Measurements from ENCODE around the gene MAGI1. TPM values are rescaled to one million over a fixed set of nuclear protein-coding genes. Genes with fewer than 3 reads are reported as not detected.

Gene MAGI1
- total RNA-seq, 2 experiments from 2014 or later: 0.21 to 0.24 TPM

DNA sequence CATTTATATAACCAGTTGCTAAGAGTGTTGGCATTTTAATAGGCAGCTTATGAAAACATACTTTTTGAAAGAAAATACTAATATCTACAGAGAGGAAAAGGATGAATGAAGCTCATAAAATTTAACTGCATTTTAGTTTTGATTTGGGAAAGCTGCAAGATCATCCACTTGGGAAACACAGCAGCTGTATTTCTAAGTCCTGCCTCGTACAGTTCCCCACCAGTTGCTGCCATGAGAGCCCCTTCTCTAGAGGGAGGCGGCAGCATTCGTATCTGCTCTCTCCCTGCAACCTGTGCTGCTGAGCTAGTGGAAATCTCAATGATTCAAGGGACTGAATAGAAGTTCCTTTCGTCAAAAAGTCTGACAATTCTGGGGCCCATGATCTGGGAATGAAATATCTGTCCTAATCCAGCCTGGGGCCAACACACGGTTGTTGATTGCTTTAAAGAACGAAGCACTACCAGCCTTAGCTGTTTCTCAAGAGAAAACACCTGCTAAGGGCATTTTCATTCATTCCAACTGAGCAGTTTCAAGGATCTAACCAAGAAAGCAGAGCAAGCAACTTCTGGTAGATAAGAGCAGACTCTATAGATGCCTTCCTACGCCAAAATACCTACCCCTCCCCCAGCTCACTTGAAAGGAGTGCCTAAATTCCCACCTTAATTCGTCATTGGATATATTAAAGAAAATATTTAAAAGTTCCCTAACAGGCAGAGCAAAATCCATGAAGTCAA lies 223.7 kb downstream of the MAGI1 start:
- intact Hi-C loops (cut with micrococcal nuclease): no loop called here
- no peak overlapping the region for H3K4me3 Mint-ChIP-seq
- no peaks in the 10 kb centered on the region for H3K4me1 Mint-ChIP-seq (ENCODE audit: low read depth)
- no peak overlapping the region for H3K27ac Mint-ChIP-seq
- H3K9me3 Mint-ChIP-seq: no peaks in the 10 kb centered on the region
- no peaks in the 10 kb centered on the region for H3K27me3 Mint-ChIP-seq
- H3K36me3 Mint-ChIP-seq: no peaks in the 10 kb centered on the region
- ChIA-PET POLR2A (no interaction called here), CTCF (no interaction called here)
- no peak for DNase-seq

DNA sequence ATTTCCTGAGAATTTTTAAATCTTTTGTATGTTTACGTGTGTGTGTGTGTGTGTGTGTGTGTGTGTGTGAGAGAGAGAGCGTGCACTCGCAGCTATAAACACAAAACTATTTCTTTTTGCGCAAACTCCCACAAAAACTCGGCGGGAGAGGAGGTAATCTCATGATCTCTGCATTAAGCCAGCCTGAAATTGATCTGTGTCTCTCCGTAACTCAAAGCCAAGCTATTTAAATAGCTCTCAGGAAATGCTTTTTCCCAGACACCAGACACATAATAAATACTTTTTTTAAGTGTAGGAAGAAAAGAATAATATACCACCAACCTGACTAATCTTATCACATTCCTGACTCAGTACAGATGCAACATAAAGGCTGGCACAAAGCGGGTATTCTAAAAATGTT lies 226.8 kb downstream of the MAGI1 start:
- H3K4me1 Mint-ChIP-seq (ENCODE audit: low read depth): no peaks in the 10 kb centered on the region
- no peak for DNase-seq
- no peak overlapping the region for H3K4me3 Mint-ChIP-seq
- H3K27me3 Mint-ChIP-seq: no peaks in the 10 kb centered on the region
- no peaks in the 10 kb centered on the region for H3K9me3 Mint-ChIP-seq
- ChIA-PET CTCF (no interaction called here), POLR2A (no interaction called here)
- no peak overlapping the region for H3K27ac Mint-ChIP-seq
- intact Hi-C loops (cut with micrococcal nuclease): no loop called here
- H3K36me3 Mint-ChIP-seq: no peaks in the 10 kb centered on the region

DNA sequence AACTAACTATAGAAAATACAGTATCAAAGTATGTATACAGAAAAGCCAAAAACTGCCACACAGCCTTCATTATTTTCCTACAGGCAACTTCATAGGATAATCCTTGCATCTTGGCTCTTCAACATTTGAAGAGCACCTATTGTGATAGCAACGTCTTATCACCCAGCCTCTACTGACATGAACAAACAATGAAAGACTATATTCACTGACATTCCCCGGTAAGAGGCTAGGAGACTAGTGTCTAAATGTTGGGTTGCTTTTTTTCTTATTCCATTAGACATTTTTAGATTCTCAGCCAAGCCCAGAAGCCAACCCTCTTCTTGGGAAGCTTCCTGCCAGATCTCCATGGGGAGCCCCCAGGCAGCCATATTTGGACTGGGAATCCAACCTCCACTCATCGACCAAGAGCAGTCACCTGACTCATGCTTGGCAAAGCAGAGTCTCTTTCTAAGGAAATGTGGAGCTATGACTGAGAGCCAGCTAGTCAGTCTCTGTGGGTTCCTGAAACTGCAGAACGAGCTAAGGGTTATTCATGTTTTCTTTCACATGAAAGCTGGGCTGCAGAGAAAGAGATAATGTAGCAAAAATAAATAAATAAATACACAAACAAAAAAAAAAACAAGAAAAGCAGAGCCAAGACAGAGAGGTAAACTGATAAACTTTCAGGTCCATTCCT lies 227.5 kb downstream of the MAGI1 start:
- H3K4me1 Mint-ChIP-seq (ENCODE audit: low read depth): no peaks in the 10 kb centered on the region
- CTCF ChIA-PET: no interaction called here
- POLR2A ChIA-PET: no interaction called here

DNA sequence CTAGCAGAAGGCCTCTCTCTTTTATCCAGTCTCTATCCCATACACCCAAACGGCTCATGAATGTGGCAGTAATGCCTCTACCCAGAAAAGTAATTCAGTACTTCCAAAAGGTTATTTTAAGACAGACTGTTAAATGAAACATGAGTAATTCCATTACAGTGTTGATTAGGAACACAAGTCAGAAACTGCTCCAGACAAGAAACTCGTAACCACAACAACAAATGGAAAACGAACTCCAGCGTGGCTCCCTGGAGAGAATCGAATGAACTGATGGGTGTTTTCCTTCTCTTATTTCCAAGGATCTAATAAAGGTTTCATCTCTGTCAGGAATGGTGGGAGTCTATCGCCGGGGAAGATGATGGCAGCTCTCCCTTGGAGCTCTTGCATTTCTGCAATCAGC lies 228.4 kb downstream of the MAGI1 start:
- Mint-ChIP-seq H3K27ac (no peak overlapping the region), H3K4me3 (no peak overlapping the region), H3K36me3 (no peaks in the 10 kb centered on the region), H3K9me3 (peaks cover 4% of the 10 kb centered on the region), H3K4me1 (ENCODE audit: low read depth) (no peaks in the 10 kb centered on the region), H3K27me3 (no peaks in the 10 kb centered on the region)
- intact Hi-C loops (cut with micrococcal nuclease): no loop called here
- DNase-seq: no peak
- CTCF ChIA-PET: no interaction called here
- POLR2A ChIA-PET: no interaction called here

More for the DNA sequence above, 227.5 kb downstream of the MAGI1 start:
- H3K9me3 Mint-ChIP-seq: no peaks in the 10 kb centered on the region
- no peak overlapping the region for H3K4me3 Mint-ChIP-seq
- no peak overlapping the region for H3K27ac Mint-ChIP-seq
- H3K36me3 Mint-ChIP-seq: no peaks in the 10 kb centered on the region
- DNase-seq: no peak
- intact Hi-C loops (cut with micrococcal nuclease): no loop called here
- H3K27me3 Mint-ChIP-seq: no peaks in the 10 kb centered on the region

DNA sequence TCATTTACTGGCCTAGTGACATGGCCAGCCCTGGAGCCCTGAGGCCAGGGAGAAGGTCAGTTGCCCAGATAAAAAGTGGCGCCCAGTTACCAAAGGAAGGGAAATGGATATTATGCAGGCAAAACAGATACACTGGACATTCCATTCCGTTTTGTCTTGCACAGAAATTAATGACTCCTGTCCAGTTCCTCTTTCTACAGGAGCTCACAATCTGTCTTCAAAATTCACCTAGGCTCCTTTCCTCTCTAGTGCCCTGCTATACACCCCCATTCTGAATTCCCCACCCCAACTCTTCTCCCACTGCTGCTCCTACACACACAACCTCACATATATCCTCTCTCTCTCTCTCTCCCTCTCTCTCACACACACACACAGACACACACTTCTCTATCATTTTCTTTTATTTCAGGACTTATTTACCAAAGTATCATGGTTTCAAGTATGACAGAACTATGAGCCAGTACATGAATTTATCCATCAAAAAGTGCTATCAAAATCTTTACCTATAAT lies 229.0 kb downstream of the MAGI1 start:
- no peaks in the 10 kb centered on the region for H3K4me1 Mint-ChIP-seq (ENCODE audit: low read depth)
- POLR2A ChIA-PET: no interaction called here

DNA sequence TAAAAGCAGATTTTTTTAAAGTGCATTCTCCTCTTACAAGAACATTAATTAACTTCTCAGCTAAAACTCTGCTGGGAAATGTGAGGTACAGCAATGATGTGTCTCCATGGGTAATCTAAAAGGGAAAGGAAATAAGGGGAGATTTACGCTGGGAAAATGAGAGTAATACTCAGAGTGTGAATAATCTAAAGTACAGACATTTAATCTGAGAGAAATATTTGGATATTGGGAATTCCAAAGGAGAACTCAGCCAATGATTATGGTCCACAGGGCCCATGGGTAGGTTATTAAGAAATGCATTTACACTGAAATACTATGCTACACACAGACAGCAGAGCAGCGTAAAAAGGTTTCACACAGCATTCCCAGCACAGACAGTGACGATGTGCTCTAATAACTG lies 229.9 kb downstream of the MAGI1 start:
- Mint-ChIP-seq H3K27me3 (no peaks in the 10 kb centered on the region), H3K27ac (no peak overlapping the region), H3K4me1 (ENCODE audit: low read depth) (no peaks in the 10 kb centered on the region), H3K36me3 (no peaks in the 10 kb centered on the region), H3K4me3 (no peak overlapping the region), H3K9me3 (peaks cover 9% of the 10 kb centered on the region)
- ChIA-PET CTCF (no interaction called here), POLR2A (no interaction called here)
- no peak for DNase-seq
- intact Hi-C loops (cut with micrococcal nuclease): no loop called here

More for the DNA sequence above, 229.0 kb downstream of the MAGI1 start:
- intact Hi-C loops (cut with micrococcal nuclease): no loop called here
- Mint-ChIP-seq H3K4me3 (no peak overlapping the region), H3K27me3 (no peaks in the 10 kb centered on the region), H3K36me3 (no peaks in the 10 kb centered on the region), H3K9me3 (peaks cover 9% of the 10 kb centered on the region), H3K27ac (no peak overlapping the region)
- DNase-seq: no peak
- CTCF ChIA-PET: no interaction called here

DNA sequence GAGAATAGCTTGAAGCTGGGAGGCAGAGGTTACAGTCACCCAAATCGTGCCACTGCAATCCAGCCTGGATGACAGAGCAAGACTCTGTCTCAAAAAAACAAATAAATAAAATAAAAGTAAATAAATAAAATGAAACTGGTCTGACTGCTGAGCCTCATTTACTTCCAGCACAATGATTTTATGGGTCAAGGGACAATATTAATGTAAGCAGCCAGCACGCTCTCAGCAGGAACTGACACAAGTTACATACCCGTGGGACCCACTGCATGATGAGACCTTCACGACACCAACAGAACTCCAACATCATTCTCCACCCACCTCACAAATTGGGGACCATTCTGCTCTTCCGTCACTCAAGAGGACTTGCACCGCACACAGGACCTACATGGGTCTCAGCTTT lies 230.3 kb downstream of the MAGI1 start:
- Mint-ChIP-seq H3K9me3 (peaks cover 9% of the 10 kb centered on the region), H3K4me3 (no peak overlapping the region), H3K27me3 (no peaks in the 10 kb centered on the region), H3K27ac (no peak overlapping the region), H3K36me3 (no peaks in the 10 kb centered on the region), H3K4me1 (ENCODE audit: low read depth) (no peaks in the 10 kb centered on the region)
- CTCF ChIA-PET: no interaction called here
- POLR2A ChIA-PET: no interaction called here
- intact Hi-C loops (cut with micrococcal nuclease): no loop called here
- no peak for DNase-seq

DNA sequence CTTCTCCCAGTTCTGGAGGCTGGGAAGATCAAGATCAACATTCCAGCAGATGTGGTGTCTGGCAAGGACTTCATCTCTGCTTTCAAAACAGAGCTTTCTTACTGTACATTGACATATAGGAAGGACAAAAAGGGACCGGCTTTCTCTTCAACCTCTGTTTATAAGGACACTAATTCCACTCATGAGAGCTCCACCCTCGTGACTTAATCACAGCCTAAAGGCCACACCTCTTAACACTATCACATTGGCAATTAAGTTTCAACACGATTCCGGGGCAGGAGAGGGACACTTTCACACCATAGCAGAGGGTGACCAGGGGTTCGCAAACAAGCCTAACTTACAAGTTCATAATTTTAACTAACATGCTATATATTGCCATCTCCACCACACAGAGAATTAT lies 231.5 kb downstream of the MAGI1 start:
- POLR2A ChIA-PET: no interaction called here

DNA sequence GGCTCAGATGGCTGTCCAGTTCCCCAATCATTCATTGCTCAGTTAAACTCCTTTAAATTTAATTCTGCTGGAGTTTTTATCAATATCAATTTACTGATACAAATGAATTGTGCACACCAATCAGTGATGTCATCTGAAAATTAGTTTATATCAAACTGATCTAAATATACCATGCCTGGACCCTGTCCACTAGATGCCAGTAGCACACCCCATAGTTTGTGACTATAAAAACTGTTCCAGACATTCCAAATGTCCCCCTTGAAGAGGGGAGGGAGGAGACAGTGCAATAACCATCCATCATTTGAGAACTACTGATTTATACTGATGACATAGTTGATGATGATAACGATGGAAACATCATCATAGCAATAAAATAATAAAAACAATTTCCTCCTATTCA lies 232.1 kb downstream of the MAGI1 start:
- peaks cover 9% of the 10 kb centered on the region for H3K9me3 Mint-ChIP-seq
- DNase-seq: no peak
- H3K36me3 Mint-ChIP-seq: no peaks in the 10 kb centered on the region
- H3K27ac Mint-ChIP-seq: no peak overlapping the region
- H3K4me3 Mint-ChIP-seq: no peak overlapping the region
- intact Hi-C loops (cut with micrococcal nuclease): no loop called here
- no peaks in the 10 kb centered on the region for H3K4me1 Mint-ChIP-seq (ENCODE audit: low read depth)
- ChIA-PET POLR2A (no interaction called here), CTCF (no interaction called here)
- H3K27me3 Mint-ChIP-seq: no peaks in the 10 kb centered on the region

More for the DNA sequence above, 231.5 kb downstream of the MAGI1 start:
- no peak overlapping the region for H3K4me3 Mint-ChIP-seq
- H3K27me3 Mint-ChIP-seq: no peaks in the 10 kb centered on the region
- no peaks in the 10 kb centered on the region for H3K4me1 Mint-ChIP-seq (ENCODE audit: low read depth)
- CTCF ChIA-PET: no interaction called here
- intact Hi-C loops (cut with micrococcal nuclease): no loop called here
- peaks cover 9% of the 10 kb centered on the region for H3K9me3 Mint-ChIP-seq
- H3K36me3 Mint-ChIP-seq: no peaks in the 10 kb centered on the region
- DNase-seq: no peak
- no peak overlapping the region for H3K27ac Mint-ChIP-seq

DNA sequence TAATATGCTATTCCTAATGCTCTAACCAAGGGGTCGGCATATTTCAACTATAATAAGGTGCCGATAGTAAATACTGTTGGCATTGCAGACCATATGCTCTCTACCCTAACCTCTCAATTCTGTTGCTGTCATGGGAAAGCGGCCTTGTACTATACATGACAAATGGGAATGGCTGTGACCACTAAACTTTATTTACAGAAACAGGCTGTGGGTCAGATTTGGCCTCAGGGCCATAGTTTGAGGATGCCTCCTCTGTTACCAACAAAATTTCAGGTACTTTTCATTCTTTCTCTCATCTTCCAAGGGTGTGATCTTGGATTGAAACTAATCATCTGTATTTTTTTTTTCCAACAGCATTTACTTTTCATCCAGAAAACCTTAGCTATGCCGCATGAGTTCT lies 242.0 kb downstream of the MAGI1 start:
- Mint-ChIP-seq H3K27ac (no peak overlapping the region), H3K36me3 (no peaks in the 10 kb centered on the region), H3K4me1 (ENCODE audit: low read depth) (no peaks in the 10 kb centered on the region), H3K4me3 (no peak overlapping the region), H3K9me3 (no peaks in the 10 kb centered on the region), H3K27me3 (no peaks in the 10 kb centered on the region)
- DNase-seq: no peak
- intact Hi-C loops (cut with micrococcal nuclease): no loop called here
- ChIA-PET CTCF (no interaction called here), POLR2A (no interaction called here)

DNA sequence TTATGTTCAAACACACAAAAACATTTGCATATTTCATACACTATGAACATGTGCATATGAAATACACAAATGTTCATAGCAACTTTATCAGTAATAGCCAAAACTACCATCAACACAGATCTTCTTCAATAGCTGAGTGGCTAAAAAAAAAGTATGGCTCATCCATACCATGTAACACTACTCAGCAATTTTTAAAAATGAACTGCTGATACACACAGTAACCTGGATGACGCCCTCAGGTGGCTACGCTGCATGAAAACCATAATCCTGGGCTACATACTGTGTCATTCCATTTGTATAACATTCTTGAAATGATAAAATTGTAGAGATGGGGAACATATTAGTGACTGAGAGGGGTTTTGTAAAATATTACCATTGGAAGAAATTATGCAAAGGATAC lies 243.6 kb downstream of the MAGI1 start:
- Mint-ChIP-seq H3K36me3 (no peaks in the 10 kb centered on the region), H3K27me3 (no peaks in the 10 kb centered on the region), H3K9me3 (no peaks in the 10 kb centered on the region), H3K4me1 (ENCODE audit: low read depth) (no peaks in the 10 kb centered on the region), H3K27ac (no peak overlapping the region), H3K4me3 (no peak overlapping the region)
- DNase-seq: no peak
- POLR2A ChIA-PET: no interaction called here
- intact Hi-C loops (cut with micrococcal nuclease): no loop called here
- CTCF ChIA-PET: no interaction called here

DNA sequence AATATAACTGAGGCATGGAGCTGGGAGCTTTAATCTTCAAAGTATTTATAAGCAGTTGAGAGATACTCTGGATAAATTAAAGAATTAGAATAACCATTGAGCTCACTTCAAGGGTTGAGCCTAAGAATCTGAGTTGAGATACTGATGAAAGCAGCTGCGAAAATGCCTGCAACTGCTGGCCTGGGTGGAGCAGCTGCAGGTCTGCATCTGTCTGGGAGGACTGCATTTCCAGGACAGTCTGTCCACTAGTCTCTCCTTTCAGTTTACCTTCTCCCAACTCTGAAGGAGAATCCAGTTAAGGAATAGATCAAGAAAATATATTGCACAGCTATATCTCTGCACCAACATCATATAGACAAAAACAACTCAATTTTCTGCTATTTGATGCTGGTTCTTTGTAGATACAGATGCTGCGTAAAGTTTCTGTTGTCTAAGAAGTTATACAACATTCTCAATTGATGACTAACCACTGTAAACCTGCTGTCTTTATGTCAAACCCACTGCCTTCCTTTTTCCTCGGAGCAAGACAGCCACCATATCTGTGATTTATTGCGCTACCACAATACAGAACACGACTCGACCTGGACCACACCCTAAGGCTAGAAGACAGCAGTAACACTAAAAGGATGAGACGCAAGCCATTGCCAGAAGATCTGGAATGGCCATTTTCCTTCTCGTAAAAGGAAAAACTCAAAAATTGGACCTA lies 245.1 kb downstream of the MAGI1 start:
- intact Hi-C loops (cut with micrococcal nuclease): no loop called here
- CTCF ChIA-PET: no interaction called here
- Mint-ChIP-seq H3K36me3 (no peaks in the 10 kb centered on the region), H3K27ac (no peak overlapping the region), H3K4me3 (no peak overlapping the region), H3K9me3 (no peaks in the 10 kb centered on the region), H3K27me3 (no peaks in the 10 kb centered on the region), H3K4me1 (ENCODE audit: low read depth) (no peaks in the 10 kb centered on the region)
- no peak for DNase-seq
- POLR2A ChIA-PET: no interaction called here

Measured in activated CD4-positive, alpha-beta memory T cell treated with anti-CD3 and anti-CD28 coated beads for 36 hours (primary cell).